ENCODE results near the gene MTUS2.

DNA sequence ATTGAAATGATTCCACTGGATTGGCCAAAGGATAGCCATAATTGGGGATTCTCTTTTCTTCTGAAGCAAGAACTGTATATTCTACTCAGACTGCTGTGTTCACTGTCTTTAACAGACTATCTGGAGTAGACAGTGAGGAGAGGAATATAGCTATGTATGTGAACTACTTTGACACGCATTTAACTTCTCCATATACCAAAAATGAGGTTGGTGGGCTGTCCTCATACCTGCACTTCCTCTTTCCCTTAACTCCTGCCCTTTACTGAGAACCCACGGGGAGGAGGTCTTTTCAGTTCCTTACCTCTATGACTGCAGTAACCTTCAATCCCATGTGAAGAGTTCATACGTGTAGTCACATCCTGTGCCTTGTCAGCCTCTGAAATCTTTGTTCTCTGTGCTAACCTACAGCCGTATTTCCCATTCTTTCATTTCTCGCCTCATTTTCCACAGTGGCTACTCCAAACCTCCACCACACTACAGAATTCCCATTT lies 305.8 kb downstream of the MTUS2 start:
- TF ChIP-seq TAF1 (conservative IDR thresholded peaks at IDR 0.05) (no peak), RAD21 (IDR thresholded peaks at IDR 0.05) (no peak), JUND (IDR thresholded peaks at IDR 0.05) (no peak), GABPA (IDR thresholded peaks at IDR 0.05 in 1 of 2, conservative IDR thresholded peaks at IDR 0.05 in 1 of 2) (no peak)
- TF ChIP-seq, protein P1, sequence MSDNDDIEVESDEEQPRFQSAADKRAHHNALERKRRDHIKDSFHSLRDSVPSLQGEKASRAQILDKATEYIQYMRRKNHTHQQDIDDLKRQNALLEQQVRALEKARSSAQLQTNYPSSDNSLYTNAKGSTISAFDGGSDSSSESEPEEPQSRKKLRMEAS (IDR thresholded peaks at IDR 0.05): no peak
- TF ChIP-seq, protein P2, sequence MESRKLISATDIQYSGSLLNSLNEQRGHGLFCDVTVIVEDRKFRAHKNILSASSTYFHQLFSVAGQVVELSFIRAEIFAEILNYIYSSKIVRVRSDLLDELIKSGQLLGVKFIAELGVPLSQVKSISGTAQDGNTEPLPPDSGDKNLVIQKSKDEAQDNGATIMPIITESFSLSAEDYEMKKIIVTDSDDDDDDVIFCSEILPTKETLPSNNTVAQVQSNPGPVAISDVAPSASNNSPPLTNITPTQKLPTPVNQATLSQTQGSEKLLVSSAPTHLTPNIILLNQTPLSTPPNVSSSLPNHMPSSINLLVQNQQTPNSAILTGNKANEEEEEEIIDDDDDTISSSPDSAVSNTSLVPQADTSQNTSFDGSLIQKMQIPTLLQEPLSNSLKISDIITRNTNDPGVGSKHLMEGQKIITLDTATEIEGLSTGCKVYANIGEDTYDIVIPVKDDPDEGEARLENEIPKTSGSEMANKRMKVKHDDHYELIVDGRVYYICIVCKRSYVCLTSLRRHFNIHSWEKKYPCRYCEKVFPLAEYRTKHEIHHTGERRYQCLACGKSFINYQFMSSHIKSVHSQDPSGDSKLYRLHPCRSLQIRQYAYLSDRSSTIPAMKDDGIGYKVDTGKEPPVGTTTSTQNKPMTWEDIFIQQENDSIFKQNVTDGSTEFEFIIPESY (IDR thresholded peaks at IDR 0.05): no peak
- TF ChIP-seq, protein P3, sequence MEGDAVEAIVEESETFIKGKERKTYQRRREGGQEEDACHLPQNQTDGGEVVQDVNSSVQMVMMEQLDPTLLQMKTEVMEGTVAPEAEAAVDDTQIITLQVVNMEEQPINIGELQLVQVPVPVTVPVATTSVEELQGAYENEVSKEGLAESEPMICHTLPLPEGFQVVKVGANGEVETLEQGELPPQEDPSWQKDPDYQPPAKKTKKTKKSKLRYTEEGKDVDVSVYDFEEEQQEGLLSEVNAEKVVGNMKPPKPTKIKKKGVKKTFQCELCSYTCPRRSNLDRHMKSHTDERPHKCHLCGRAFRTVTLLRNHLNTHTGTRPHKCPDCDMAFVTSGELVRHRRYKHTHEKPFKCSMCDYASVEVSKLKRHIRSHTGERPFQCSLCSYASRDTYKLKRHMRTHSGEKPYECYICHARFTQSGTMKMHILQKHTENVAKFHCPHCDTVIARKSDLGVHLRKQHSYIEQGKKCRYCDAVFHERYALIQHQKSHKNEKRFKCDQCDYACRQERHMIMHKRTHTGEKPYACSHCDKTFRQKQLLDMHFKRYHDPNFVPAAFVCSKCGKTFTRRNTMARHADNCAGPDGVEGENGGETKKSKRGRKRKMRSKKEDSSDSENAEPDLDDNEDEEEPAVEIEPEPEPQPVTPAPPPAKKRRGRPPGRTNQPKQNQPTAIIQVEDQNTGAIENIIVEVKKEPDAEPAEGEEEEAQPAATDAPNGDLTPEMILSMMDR (IDR thresholded peaks at IDR 0.05; ENCODE audit: low read depth, low read length, missing input control): no peak
- TF ChIP-seq, protein P4, sequence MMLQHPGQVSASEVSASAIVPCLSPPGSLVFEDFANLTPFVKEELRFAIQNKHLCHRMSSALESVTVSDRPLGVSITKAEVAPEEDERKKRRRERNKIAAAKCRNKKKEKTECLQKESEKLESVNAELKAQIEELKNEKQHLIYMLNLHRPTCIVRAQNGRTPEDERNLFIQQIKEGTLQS (IDR thresholded peaks at IDR 0.05): no peak
